Measurements from ENCODE around the gene CYP2B6. TPM values are rescaled to one million over a fixed set of nuclear protein-coding genes. Genes with fewer than 3 reads are reported as not detected.
"Not testable (repeated sequence)": the region's sequence is repeated elsewhere in the genome, so short reads cannot be mapped to it uniquely, and the experiment has no call there.

Gene CYP2B6
- total and polyA plus RNA-seq, 10 of the 15 experiments (the other 5 are each of a cell fraction or from before 2014, with no cell fraction given): 0.23 to 0.86 TPM; not detected in 8

DNA sequence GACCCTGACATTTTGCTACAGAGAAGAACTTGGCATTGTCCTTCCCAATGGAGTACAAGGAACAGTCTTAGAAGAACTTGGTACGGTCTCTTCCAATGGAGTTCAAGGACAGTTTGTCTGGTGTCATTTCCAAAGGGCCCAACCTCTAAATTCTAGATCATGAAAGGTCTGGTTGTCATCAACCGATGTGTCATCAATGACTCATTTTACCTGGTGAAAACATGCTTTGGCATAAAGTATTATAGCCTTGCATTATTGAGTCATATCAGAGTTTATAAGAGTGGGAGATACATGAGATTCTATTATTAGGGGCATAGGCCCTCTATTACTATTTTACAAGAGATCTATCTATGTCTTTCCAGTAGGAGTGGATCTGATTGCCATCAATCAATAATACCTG is 4.3 kb downstream of the CYP2B6 start:
- WGBS (ENCODE audit: insufficient coverage, insufficient replicate concordance, low lambda C conversion rate, missing lambda C conversion rate): 26% methylated on average over 2 of the region's 2 CpGs
- Histone ChIP-seq H3K27me3 (replicated peaks in 1 of 2; ENCODE audit: control insufficient read depth in 2 of 2, insufficient read depth in 2 of 2, low read length in 1 of 2) (no peaks in the 10 kb centered on the region; a peak in 1 of 4 replicates), H3K9ac (ENCODE audit: control insufficient read depth, insufficient read depth, low read length) (no peak overlapping the region), H2AFZ (ENCODE audit: control insufficient read depth, low read depth, low read length) (no peak overlapping the region), H3K4me2 (ENCODE audit: control insufficient read depth, insufficient read depth) (no peak overlapping the region), H3K9me3 (replicated peaks; ENCODE audit: control insufficient read depth, insufficient read depth, low read length) (no peaks in the 10 kb centered on the region), H3K4me3 (no peak overlapping the region), H3K79me2 (ENCODE audit: control insufficient read depth, insufficient read depth, low read length) (no peaks in the 10 kb centered on the region), H3K27ac (ENCODE audit: control insufficient read depth, insufficient read depth) (no peak overlapping the region), H3K36me3 (ENCODE audit: control insufficient read depth in 2 of 2, insufficient read depth in 2 of 2, low read length in 1 of 2) (no peaks in the 10 kb centered on the region), H3K4me1 (ENCODE audit: control insufficient read depth, insufficient read depth, low read length) (no peaks in the 10 kb centered on the region), H4K20me1 (ENCODE audit: control insufficient read depth, insufficient read depth) (no peaks in the 10 kb centered on the region)
- ATAC-seq (no peak), DNase-seq (ENCODE audit: low read depth, low spot score) (no peak), FAIRE-seq (no peak)
- no peak for TF ChIP-seq NR2C2 (IDR thresholded peaks at IDR 0.05; ENCODE audit: borderline replicate concordance, control insufficient read depth, insufficient read length, low read depth)
- no peak for TF ChIP-seq SMAD5 (IDR thresholded peaks at IDR 0.05; ENCODE audit: low read depth)
- TF ChIP-seq, protein P1, sequence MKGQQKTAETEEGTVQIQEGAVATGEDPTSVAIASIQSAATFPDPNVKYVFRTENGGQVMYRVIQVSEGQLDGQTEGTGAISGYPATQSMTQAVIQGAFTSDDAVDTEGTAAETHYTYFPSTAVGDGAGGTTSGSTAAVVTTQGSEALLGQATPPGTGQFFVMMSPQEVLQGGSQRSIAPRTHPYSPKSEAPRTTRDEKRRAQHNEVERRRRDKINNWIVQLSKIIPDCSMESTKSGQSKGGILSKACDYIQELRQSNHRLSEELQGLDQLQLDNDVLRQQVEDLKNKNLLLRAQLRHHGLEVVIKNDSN (IDR thresholded peaks at IDR 0.05; ENCODE audit: borderline replicate concordance, extremely low read length, insufficient read depth, low read depth, low read length): no peak
- TF ChIP-seq CHD2 (IDR thresholded peaks at IDR 0.05; ENCODE audit: borderline replicate concordance, low read depth, low read length): no peak
- no peak for TF ChIP-seq HCFC1 (IDR thresholded peaks at IDR 0.05; ENCODE audit: low read length)
- no peak for TF ChIP-seq KLF5 (IDR thresholded peaks at IDR 0.05; ENCODE audit: partially characterized antibody)
- TF ChIP-seq NFXL1 (IDR thresholded peaks at IDR 0.05; ENCODE audit: borderline replicate concordance): no peak
- TF ChIP-seq ZNF622 (IDR thresholded peaks at IDR 0.05): no peak
- no peak for TF ChIP-seq ZNF207 (IDR thresholded peaks at IDR 0.05; ENCODE audit: borderline replicate concordance)
- no peak for TF ChIP-seq ETV6 (conservative IDR thresholded peaks at IDR 0.05 in 1 of 2, IDR thresholded peaks at IDR 0.05 in 1 of 2; ENCODE audit: borderline replicate concordance in 1 of 2, low read depth in 1 of 2)
- no peak for TF ChIP-seq DPF2 (IDR thresholded peaks at IDR 0.05)
- no peak for TF ChIP-seq RAD51 (IDR thresholded peaks at IDR 0.05)
- TF ChIP-seq CHD1 (IDR thresholded peaks at IDR 0.05; ENCODE audit: low read depth, low read length): no peak
- TF ChIP-seq BCL11A (IDR thresholded peaks at IDR 0.05; ENCODE audit: low read depth, low read length): no peak
- TF ChIP-seq PML (IDR thresholded peaks at IDR 0.05; ENCODE audit: low read length): no peak
- TF ChIP-seq, protein P2, sequence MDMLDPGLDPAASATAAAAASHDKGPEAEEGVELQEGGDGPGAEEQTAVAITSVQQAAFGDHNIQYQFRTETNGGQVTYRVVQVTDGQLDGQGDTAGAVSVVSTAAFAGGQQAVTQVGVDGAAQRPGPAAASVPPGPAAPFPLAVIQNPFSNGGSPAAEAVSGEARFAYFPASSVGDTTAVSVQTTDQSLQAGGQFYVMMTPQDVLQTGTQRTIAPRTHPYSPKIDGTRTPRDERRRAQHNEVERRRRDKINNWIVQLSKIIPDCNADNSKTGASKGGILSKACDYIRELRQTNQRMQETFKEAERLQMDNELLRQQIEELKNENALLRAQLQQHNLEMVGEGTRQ (IDR thresholded peaks at IDR 0.05; ENCODE audit: borderline replicate concordance, low read depth, low read length): no peak
- no peak for TF ChIP-seq PAX5 (IDR thresholded peaks at IDR 0.05; ENCODE audit: borderline replicate concordance, low read depth, low read length)
- ChIA-PET SMC1A (ENCODE audit: uncharacterized antibody, unreplicated experiment) (no interaction called here), POLR2A (no interaction called here), CTCF (interaction anchor here (1.6 kb wide), 1 partner anchor 21 kb away, joined by 5 read pairs; no protein-coding TSS in a partner anchor), RAD21 (ENCODE audit: unreplicated experiment) (no interaction called here)
- in situ Hi-C loops (cut with MboI): no loop called here
- intact Hi-C loops (cut with micrococcal nuclease; ENCODE audit: unreplicated experiment): no loop called here
- no TSS peak for BruUV-seq (replicated peaks)

DNA sequence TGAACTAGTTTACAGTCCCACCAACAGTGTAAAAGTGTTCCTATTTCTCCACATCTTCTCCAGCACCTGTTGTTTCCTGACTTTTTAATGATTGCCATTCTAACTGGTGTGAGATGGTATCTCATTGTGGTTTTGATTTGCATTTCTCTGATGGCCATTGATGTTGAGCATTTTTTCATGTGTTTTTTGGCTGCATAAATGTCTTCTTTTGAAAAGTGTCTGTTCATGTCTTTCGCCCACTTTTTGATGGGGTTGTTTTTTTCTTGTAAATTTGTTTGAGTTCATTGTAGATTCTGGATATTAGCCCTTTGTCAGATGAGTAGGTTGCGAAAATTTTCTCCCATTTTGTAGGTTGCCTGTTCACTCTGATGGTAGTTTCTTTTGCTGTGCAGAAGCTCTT is 7.9 kb downstream of the CYP2B6 start:
- H3K79me2 ChIP-seq (ENCODE audit: control insufficient read depth, insufficient read depth, low read length); DNase-seq (ENCODE audit: low read depth, low spot score); BruUV-seq (replicated peaks); H3K4me2 ChIP-seq (ENCODE audit: control insufficient read depth, insufficient read depth); intact Hi-C loops (cut with micrococcal nuclease; ENCODE audit: unreplicated experiment); CTCF ChIA-PET; H3K9me3 ChIP-seq (replicated peaks; ENCODE audit: control insufficient read depth, insufficient read depth, low read length); POLR2A ChIA-PET; RAD21 ChIA-PET (ENCODE audit: unreplicated experiment); in situ Hi-C loops (cut with MboI); SMC1A ChIA-PET (ENCODE audit: uncharacterized antibody, unreplicated experiment); ATAC-seq; H3K4me1 ChIP-seq (ENCODE audit: control insufficient read depth, insufficient read depth, low read length); H3K27me3 ChIP-seq (replicated peaks in 1 of 2; ENCODE audit: control insufficient read depth in 2 of 2, insufficient read depth in 2 of 2, low read length in 1 of 2); FAIRE-seq; H3K9ac ChIP-seq (ENCODE audit: control insufficient read depth, insufficient read depth, low read length); H2AFZ ChIP-seq (ENCODE audit: control insufficient read depth, low read depth, low read length); H3K4me3 ChIP-seq; H3K27ac ChIP-seq (ENCODE audit: control insufficient read depth, insufficient read depth); H4K20me1 ChIP-seq (ENCODE audit: control insufficient read depth, insufficient read depth); H3K36me3 ChIP-seq (ENCODE audit: control insufficient read depth in 2 of 2, insufficient read depth in 2 of 2, low read length in 1 of 2): not testable (repeated sequence)
- WGBS (ENCODE audit: insufficient coverage, insufficient replicate concordance, low lambda C conversion rate, missing lambda C conversion rate): 0% methylated on average over 1 of the region's 2 CpGs
